Stimulated activated effector memory CD8-positive, alpha-beta T cell treated with anti-CD3 and anti-CD28 coated beads, Interleukin-12 subunit alpha, Interleukin-12 subunit beta, amount 100 ng/mL, for 72 hours (primary cell): Measurements from ENCODE around the gene INVS.
"Not testable (repeated sequence)": the region's sequence is repeated elsewhere in the genome, so short reads cannot be mapped to it uniquely, and the experiment has no call there.

Source experiments
- ATAC-seq: fragments of 150-1000 bp; cut with Tn5 transposase; 2 replicates; pipeline ENCODE4 v1.10.0; 2021
- DNase-seq, 2 donors: peaks; one replicate each; pipeline ENCODE4 v3.0.0; 2021 to 2022; ENCODE audit warnings: low spot score in 2 of 2
- H3K27ac Mint-ChIP-seq: one replicate; pipeline ENCODE4 v1.8.0; 2022; ENCODE audit warnings: mild to moderate bottlenecking, mixed read lengths
- H3K36me3 Mint-ChIP-seq: one replicate; pipeline ENCODE4 v1.8.0; 2022; ENCODE audit warnings: mild to moderate bottlenecking, mixed read lengths
- H3K4me1 Mint-ChIP-seq: one replicate; pipeline ENCODE4 v1.8.0; 2022; ENCODE audit warnings: mixed read lengths
- H3K4me3 Mint-ChIP-seq: one replicate; pipeline ENCODE4 v1.8.0; 2022; ENCODE audit warnings: mild to moderate bottlenecking, mixed read lengths
- H3K9me3 Mint-ChIP-seq: one replicate; pipeline ENCODE4 v1.8.0; 2022; ENCODE audit warnings: mixed read lengths

INVS gene

DNA sequence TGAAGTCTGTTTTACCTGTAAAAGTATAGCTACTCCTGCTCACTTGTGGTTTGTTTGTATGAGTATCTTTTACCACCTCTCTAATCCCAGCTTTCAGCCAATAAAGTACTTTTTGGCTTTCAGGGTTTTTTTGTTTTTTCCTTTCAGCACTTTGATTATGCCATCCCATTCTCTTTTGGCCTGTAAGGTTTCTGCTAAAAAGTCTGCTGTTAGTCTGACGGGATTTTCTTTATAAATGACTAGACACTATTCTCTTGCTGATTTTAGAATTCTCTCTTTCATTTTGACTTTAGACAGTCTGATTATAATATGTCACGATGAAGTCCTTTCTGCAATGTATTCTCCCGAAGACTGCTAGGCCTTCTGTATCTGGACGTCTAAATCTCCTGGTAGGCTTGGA, 216.5 kb downstream of the INVS start:
- H3K9me3 Mint-ChIP-seq = no peaks in the 10 kb centered on the region
- H3K27ac Mint-ChIP-seq = no peak overlapping the region
- H3K4me1 Mint-ChIP-seq = peaks cover 47% of the 10 kb centered on the region
- no peak for DNase-seq
- H3K4me3 Mint-ChIP-seq = no peak overlapping the region
- H3K36me3 Mint-ChIP-seq = peaks cover 99% of the 10 kb centered on the region
- no peak for ATAC-seq

DNA sequence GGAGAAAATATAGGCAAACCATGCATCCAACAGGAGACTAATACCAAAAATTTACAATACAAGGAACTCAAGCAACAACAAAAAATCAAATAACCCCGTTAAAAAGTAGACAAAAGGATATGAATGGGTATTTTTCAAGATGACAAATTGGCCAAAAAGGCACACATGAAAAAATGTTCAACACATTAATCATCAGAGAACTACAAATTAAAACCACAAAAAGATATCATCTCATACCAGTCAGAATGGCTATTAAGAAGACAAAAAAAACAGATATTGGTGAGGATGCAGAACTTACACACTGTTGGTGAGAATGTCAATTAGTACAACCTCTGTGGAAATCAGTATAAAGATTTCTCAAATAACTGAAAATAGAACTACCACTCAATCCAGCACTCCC, 218.7 kb downstream of the INVS start:
- DNase-seq = no peak
- Mint-ChIP-seq H3K9me3 (no peaks in the 10 kb centered on the region), H3K4me3 (no peak overlapping the region), H3K4me1 (peaks cover 33% of the 10 kb centered on the region), H3K27ac (no peak overlapping the region), H3K36me3 (peaks cover 95% of the 10 kb centered on the region)
- ATAC-seq = peak; percentile 36

GRCh38 chr9:100322954-100323536, 224.0 kb downstream of the INVS start:
- H3K9me3 Mint-ChIP-seq = no peaks in the 10 kb centered on the region
- no peak for DNase-seq
- peaks cover 3% of the 10 kb centered on the region for H3K4me1 Mint-ChIP-seq
- no peak for ATAC-seq
- no peak overlapping the region for H3K27ac Mint-ChIP-seq
- H3K4me3 Mint-ChIP-seq = no peak overlapping the region
- H3K36me3 Mint-ChIP-seq = peaks cover 89% of the 10 kb centered on the region

GRCh38 chr9:100324594-100325200, 225.7 kb downstream of the INVS start:
- peaks cover 88% of the 10 kb centered on the region for H3K36me3 Mint-ChIP-seq
- DNase-seq = no peak
- H3K27ac Mint-ChIP-seq = no peak overlapping the region
- H3K9me3 Mint-ChIP-seq = no peaks in the 10 kb centered on the region
- no peak for ATAC-seq
- H3K4me3 Mint-ChIP-seq = no peak overlapping the region
- H3K4me1 Mint-ChIP-seq = no peaks in the 10 kb centered on the region

DNA sequence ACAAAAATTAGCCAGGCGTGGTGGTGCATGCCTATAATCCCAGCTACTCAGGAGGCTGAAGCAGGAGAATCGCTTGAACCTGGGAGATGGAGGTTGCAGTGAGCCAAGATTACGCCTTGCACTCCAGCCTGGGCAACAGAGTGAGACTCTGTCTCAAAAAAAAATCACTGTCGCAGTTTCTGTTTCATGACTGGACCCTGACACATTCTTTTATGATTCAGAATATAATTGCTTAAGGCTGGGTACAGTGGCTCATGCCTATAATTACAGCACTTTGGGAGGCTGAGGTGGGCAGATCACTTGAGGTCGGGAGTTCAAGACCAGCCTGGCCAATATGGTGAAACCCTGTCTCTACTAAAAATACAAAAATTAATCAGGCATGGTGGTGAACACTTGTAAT, 239.7 kb downstream of the INVS start:
- Mint-ChIP-seq H3K4me1 (peaks cover 14% of the 10 kb centered on the region), H3K36me3 (peaks cover 65% of the 10 kb centered on the region)
- ATAC-seq, DNase-seq, H3K27ac Mint-ChIP-seq, H3K4me3 Mint-ChIP-seq, H3K9me3 Mint-ChIP-seq: not testable (repeated sequence)

- ATAC-seq (no peak), DNase-seq (no peak)
- H3K27ac Mint-ChIP-seq = no peak overlapping the region
- no peaks in the 10 kb centered on the region for H3K9me3 Mint-ChIP-seq
- peaks cover 18% of the 10 kb centered on the region for H3K4me1 Mint-ChIP-seq
- H3K36me3 Mint-ChIP-seq = peaks cover 62% of the 10 kb centered on the region
- H3K4me3 Mint-ChIP-seq = no peak overlapping the region
Observed at GRCh38 chr9:100340224-100340623, 241.2 kb downstream of the INVS start.

- H3K36me3 Mint-ChIP-seq = peaks cover 79% of the 10 kb centered on the region
- peak overlapping the region; percentile 6 for H3K27ac Mint-ChIP-seq
- DNase-seq (no peak), ATAC-seq (no peak)
- H3K4me1 Mint-ChIP-seq = peaks cover 21% of the 10 kb centered on the region
- H3K9me3 Mint-ChIP-seq = no peaks in the 10 kb centered on the region
- H3K4me3 Mint-ChIP-seq = no peak overlapping the region
Observed at GRCh38 chr9:100341889-100342288, 242.8 kb downstream of the INVS start.

GRCh38 chr9:100346836-100347235, 247.8 kb downstream of the INVS start:
- no peak for ATAC-seq
- Mint-ChIP-seq H3K27ac (no peak overlapping the region), H3K36me3 (peaks cover 63% of the 10 kb centered on the region), H3K4me1 (peaks cover 37% of the 10 kb centered on the region), H3K4me3 (no peak overlapping the region), H3K9me3 (no peaks in the 10 kb centered on the region)
- no peak for DNase-seq

DNA sequence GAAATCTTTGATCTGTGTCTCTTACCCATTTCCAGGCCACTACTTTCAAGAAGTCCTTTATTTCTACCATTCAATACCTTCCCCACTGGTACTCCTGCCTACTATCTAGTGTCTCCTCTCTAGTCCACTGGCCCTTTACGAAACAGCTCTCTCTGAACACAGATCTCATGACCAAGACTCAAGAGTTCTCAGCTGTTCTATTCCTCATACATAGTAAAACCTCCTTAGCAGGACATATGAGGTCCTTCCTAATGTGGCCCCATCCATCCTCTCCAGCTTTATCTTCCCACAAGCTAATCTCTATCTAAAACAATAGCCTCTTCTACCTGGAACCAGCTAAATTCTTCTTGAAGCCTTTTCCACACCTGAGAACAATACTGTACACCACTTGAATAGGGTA, 251.1 kb downstream of the INVS start:
- H3K9me3 Mint-ChIP-seq = no peaks in the 10 kb centered on the region
- ATAC-seq (no peak), DNase-seq (no peak)
- H3K36me3 Mint-ChIP-seq = peaks cover 53% of the 10 kb centered on the region
- H3K4me3 Mint-ChIP-seq = no peak overlapping the region
- peaks cover 54% of the 10 kb centered on the region for H3K4me1 Mint-ChIP-seq
- no peak overlapping the region for H3K27ac Mint-ChIP-seq
